GM21381 (cell line): Measurements from ENCODE around the gene DDX24.

Source experiments
- ATAC-seq: cut with Tn5 transposase; IDR thresholded peaks from one replicate; pipeline ENCODE4 v1.9.1; 2021; ENCODE audit warnings: mild to moderate bottlenecking, moderate library complexity; ENCODE audit not compliant: unreplicated experiment

The DDX24 gene

GRCh38 chr14:94036313-94037167 is 44.5 kb downstream of the DDX24 start:
- peak; percentile 86 for ATAC-seq

GRCh38 chr14:94034886-94035285 is 46.1 kb downstream of the DDX24 start:
- ATAC-seq: no peak

DNA sequence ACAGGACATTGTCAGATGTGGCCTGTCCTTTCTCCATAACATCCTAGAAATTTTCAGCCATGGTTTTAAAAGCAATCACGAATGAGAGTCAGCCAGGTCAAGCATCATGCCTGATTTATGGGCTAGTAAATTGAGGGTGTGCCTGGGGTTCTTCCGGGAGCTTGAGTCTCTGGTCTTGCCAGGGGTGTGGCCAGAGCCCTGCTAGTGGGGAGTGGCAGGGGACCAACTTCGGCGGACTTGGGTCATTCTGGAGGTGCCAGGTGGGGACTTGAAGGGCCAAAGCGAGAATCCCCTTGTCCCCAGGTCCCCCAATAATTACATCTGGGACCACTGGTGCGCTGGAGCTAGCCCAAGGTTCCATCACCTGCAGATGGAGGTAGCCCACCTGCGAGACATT is 49.1 kb downstream of the DDX24 start:
- ATAC-seq: no peak

DNA sequence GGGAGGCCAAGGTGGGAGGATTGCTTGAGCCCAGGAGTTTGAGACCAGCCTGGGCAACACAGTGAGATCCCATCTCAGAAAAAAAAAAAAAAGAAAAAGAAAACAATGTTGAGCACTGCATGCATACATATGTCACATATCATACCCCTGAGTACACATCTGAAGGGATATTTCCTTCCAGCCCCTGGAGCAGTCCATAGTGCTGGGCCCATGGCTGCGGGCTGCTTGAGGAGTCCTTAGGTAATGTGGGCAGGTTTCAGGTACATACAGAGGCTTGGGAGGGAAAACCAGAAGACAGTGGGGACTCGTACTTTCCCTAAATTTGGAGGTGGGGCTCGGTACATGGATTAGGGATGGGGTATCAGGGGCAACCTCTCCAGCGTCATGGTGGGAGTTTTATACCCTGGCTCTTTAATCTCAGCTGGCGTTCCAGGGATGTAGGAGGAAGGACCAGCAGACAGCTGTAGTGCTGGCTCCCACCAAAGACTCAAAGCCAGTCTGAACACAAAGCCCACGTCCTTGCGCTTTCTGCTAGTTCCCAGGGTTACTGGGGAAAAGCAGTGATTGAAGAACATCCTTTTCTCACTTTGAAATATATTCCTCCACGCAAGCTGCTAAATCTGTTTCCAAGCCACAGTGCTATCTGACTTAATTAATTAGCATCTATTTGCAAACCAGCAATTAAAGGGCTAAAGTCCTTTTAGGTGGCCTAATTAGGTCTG is 49.7 kb downstream of the DDX24 start:
- no peak for ATAC-seq

DNA sequence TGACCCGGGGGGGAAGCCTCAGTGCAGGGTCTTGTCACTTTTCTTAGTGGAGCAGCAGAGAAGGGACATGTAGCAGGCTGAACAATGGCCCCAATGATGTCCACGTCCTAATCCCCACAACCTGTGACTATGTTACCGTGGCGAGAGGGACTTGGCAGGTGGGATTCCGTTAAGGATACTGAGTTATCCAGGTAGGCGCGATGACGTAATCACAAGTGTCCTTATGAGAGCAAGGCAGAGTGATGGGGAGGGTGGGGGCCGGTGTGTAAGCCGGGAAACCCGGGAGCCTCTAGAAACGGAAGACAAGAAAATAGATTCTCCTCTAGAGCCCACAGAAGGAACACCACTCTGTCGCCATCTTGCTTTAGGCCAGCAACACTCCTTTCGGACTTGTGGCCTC is 50.4 kb downstream of the DDX24 start:
- no peak for ATAC-seq

GRCh38 chr14:94029671-94030203 is 51.3 kb downstream of the DDX24 start:
- no peak for ATAC-seq

GRCh38 chr14:94029265-94029664 is 51.7 kb downstream of the DDX24 start:
- no peak for ATAC-seq

DNA sequence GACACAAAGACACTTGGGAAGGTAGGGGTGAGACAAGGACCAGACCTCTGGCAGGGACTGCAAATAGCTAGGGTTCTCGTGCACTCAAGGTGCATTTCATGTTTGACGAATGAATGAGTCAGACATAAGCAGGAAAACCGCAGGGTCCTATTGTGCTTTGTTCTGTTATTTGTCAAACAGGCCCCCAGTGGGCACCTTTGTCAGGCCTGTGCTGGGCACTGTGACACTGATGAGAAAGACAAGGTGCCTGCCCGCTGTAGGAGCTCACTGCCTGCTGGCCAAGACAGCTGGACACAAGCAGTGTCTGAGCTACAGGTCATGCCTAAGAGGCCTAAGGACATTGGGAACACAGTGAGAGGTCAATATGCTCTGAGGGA is 52.6 kb downstream of the DDX24 start:
- no peak for ATAC-seq

- no peak for ATAC-seq
These were observed 53.2 kb downstream of the DDX24 start for GRCh38 chr14:94027566-94028449.

DNA sequence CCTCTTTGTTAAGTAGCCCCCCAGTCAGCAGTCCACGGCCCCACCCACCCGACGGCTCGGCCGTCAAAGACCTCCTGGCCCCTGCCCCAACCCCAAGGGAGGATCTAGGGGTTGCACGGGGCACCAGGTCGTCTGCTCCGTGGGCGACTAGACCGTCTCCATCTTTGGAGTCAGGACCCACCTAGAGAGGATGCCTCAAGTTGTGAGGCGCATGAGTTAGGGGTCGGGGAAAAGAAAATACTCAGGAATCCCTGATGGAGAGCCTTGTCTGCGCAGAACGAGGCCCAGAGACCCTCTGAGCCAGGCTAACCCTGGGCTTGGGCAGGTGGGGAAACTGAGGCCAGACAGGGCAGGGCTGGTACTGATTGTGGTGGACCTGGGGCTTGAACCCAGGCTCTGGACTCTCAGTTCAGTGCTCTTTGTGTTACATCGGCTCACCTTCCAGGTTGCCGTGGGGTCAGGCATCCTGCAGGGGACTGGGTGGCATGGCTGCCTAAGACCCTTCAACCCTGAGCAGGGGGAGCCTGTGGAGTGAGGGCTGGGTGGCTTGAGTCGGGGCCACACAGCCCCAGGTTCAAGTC is 54.0 kb downstream of the DDX24 start:
- no peak for ATAC-seq

DNA sequence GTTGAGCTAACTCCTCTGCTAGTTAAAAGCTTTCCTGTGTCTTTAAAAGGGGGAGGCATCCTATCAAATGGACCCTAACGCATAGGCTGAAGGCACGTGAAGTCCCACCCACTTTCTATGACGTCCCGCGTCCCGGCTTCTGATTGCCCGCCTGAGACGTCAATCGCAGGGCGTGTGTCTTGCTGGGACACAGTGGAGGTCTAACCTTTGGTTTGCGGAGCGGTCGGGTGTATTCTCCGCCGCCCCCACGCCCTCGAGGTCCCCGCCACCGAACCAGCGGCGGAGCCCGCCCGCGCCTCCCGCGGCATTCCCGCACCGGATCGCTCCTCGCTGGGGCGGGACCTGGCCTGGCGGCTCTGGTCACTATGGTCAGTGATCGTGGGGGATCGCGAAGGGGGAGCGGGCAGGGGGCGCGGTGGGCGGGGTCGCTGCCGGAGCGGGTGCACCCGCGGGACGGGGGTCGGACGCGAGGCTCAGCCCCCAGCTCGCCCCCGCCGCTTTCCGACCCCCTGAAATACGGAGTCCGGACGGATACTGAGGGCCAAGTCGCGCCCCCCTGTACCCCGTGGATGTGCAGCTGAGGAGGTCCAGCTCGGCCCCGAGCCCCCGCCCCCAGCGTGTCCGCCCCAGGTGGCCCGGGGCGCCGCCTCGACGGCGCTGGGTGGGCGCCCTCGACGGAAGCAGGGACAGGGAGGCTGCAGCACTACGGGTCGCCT is 54.7 kb downstream of the DDX24 start, which contains the start of gene OTUB2:
OTUB2 (plus strand) TSS at position 168 of the 716 bp plus-strand sequence; CDS start at position 366, 198 bp downstream.
- ATAC-seq: peak; percentile 100

GRCh38 chr14:94025720-94026119 is 55.3 kb downstream of the DDX24 start:
- ATAC-seq: no peak

DNA sequence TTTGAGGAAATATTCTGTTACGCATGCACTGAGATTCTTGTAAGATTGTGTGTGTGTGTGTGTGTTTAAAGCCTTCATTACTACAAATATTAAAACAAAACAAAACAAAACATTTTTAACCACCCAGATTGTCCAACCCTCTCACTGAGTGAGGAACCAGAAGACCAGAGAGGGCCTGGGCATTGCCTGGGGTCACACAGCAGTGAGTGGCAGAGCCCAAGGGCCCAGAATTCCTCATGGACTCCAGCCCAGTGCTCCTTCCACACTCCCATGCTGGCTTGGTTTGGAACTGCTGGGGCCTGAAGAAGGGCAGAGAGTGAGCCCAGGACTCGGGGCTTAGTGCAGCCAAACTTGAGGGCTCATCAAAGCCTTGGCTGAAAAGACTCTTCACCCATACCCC is 56.5 kb downstream of the DDX24 start:
- no peak for ATAC-seq

DNA sequence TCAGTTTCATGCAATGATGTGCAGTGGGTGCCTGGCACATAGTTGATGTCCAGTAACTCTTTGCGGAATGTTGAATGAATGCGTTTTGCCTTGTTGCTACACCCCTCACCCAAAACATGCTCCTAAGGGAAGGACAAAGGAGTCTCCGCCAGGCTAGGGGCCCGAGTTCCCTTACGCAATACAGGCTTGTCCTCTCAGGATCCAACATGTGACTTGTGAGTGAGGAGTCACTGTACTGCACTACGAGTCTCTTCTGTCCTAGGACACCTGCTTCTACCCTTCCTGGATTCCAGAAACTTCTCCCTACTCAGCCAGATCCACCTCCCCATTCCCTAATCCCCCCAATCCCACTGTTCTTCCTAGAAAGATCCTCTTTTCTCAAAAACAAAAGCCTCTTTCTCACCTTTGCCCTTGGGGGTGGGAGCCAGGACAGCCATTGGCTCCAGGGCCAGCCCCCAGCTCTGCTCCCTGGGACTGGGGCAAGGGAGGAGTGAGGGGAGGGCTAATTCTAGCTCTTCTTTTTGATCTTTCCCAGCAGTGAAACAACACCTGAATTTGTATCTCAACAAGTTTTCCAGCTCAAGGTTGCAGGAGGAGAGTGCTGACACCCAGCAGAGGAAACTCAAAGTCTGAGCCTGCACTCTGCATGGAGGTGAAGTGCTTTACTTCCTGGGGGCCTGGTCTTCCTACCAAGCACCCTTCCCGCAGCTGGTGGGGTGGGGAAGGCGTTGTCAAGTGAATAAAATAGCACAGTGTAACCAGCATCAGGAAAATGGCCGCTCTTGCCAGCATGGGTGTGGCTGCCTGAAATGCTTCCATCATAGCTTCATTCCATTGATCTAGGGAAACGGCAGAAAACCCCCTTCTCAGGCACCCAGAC is 58.2 kb downstream of the DDX24 start:
- ATAC-seq: no peak

- ATAC-seq: no peak
These were observed 59.4 kb downstream of the DDX24 start for GRCh38 chr14:94021416-94022157.

DNA sequence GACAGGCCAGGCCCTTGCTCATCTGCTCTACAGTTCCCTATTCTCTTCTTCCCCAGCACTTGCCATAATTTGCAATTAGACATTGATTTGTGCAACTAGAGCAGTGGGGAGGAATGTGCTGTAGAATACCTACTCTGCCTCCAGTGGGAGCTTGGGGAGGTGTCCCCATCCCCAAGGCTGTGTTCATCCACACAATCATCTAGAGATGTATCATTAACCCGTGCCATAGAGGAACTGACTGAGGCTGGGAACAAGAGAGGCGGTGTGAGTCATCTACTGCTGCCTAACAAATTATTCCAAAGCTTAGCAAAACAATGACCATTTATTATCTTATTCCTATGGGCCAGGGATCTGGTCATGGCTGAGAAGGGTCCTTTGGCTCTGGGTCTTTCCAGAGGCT is 60.0 kb downstream of the DDX24 start:
- no peak for ATAC-seq

DNA sequence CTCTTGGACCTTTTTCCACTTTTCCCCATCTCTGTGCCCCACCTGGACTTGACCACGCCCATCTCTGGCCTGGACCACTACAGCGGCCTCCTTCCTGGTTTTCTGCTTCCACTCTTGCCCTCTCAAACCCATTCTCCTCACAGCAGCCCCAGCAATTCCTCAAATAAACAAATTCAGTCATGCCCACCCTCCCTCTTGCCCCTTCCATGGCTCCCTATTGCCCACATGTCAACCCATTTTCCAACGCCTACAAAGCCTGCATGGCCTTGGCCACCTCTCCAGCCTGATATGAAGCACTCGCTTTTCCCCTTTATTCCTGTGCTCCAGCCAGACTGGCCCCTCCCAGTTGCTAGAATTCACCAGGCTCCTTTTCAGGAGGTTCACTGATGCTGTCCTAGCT is 60.7 kb downstream of the DDX24 start:
- no peak for ATAC-seq

DNA sequence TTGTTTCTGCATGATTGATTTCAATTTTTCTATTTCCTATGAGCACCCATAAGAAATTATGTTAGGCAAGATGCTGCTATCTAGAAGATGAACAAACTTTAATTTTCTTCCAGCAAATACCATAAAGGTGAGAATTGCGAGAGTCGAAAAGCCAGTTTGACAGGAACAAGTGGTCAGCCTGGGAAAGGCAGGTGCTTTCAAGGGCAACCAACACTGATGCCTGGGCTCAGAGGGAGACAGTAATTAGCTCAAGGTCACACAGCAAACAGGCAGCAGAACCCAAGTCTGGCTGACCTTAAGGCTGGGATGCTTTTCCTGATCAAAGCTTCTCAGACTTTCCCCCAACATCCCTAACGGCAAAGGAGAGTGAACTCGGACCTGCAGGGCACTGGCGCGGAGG is 61.7 kb downstream of the DDX24 start:
- no peak for ATAC-seq
